Transverse colon (tissue), 4 donors: Measurements from ENCODE around the gene TTBK1. TPM values are rescaled to one million over a fixed set of nuclear protein-coding genes. Genes with fewer than 3 reads are reported as not detected.

Experiments used
- DNase-seq: peaks from one replicate; pipeline ENCODE4 v3.0.0-alpha.2; 2019
- H3K27ac ChIP-seq, 4 donors: fragments of 200-600 bp; sonication (generic); 2 replicates each; pipeline ENCODE4 v1.5.1; 2016 to 2018; ENCODE audit warnings: inconsistent platforms in 4 of 4
- H3K27me3 ChIP-seq: fragments of 200-600 bp; sonication (generic); 2 replicates; pipeline ENCODE4 v1.5.1; 2017; ENCODE audit warnings: inconsistent platforms
- H3K36me3 ChIP-seq, 4 donors: fragments of 200-600 bp; sonication (generic); 2 replicates each; pipeline ENCODE4 v1.5.1; 2017 to 2019; ENCODE audit warnings: inconsistent platforms in 4 of 4
- H3K4me1 ChIP-seq, 4 donors: fragments of 200-600 bp; sonication (generic); 2 replicates each; pipeline ENCODE4 v1.5.1; 2017 to 2020; ENCODE audit warnings: inconsistent platforms in 4 of 4
- H3K4me3 ChIP-seq, 4 donors: fragments of 200-600 bp; sonication (generic); 1 replicate in 1 of 4; 2 replicates in 3 of 4; pipeline versions ENCODE4 v1.5.1 to v1.6.1; 2017 to 2019; ENCODE audit warnings: inconsistent platforms in 4 of 4
- H3K9me3 ChIP-seq, 2 donors: fragments of 200-600 bp; sonication (generic); 2 replicates each; pipeline ENCODE4 v1.5.1; 2017 to 2019; ENCODE audit warnings: inconsistent platforms in 2 of 2
- EP300 ChIP-seq: sonication (generic); formaldehyde crosslinking; IDR thresholded peaks from one replicate; pipeline ENCODE4 v1.6.1; 2017; ENCODE audit warnings: antibody characterized with exemption, low read depth
- POLR2A ChIP-seq: fragments of 450-650 bp; IDR thresholded peaks from one replicate; pipeline ENCODE4 v1.6.1; 2016; ENCODE audit warnings: antibody characterized with exemption, mild to moderate bottlenecking, moderate library complexity
- POLR2AphosphoS5 ChIP-seq, 3 donors: sonication (generic); formaldehyde crosslinking; IDR thresholded peaks; one replicate each; pipeline ENCODE4 v1.6.1; 2016; ENCODE audit warnings: antibody characterized with exemption in 3 of 3
- WGBS, 2 donors: methylation state at CpG; one replicate each; pipeline ENCODE4 v1.1.5; 2018; ENCODE audit warnings: low coverage in 1 of 2; 5-methylcytosine and 5-hydroxymethylcytosine counted together
- in situ Hi-C, 4 donors: fragments of 200-750 bp; cut with MboI; loops; one replicate each; pipeline versions ENCODE4 v1.15.0 to v1.15.1; 2017; ENCODE audit warnings: low sequenced_read_pairs in 3 of 4, low pct_ligation_motif_present in 1 of 4, low pct_unique_long_range_greater_than_20kb in 1 of 4
- intact Hi-C: fragments of 100-400 bp; cut with DNase I; formaldehyde crosslinking; loops from one replicate; pipeline ENCODE4 v1.15.1; 2023; ENCODE audit warnings: low total_unique reads
- total RNA-seq, 4 donors: library from RNA; depleted of rRNA; stranded (reverse); fragments of >200 nt; gene quantifications; one replicate each; pipeline ENCODE4 v1.1.0, GENCODE V29; 2016
- TF ChIP-seq, protein P1 (sequence below), 5 experiments: fragments of 200-600 bp in 3 of 5; fragments of 450-650 bp in 2 of 5; sonication (generic) in 3 of 5; IDR thresholded peaks; 1 replicate in 2 of 5; 2 replicates in 3 of 5; pipeline ENCODE4 v1.5.1; 2016 to 2017; ENCODE audit warnings: antibody characterized with exemption in 5 of 5, inconsistent platforms in 3 of 5, mild to moderate bottlenecking in 2 of 5, moderate library complexity in 1 of 5

TTBK1 gene
- total RNA-seq, 4 donors from 2014 or later, result 0.20 to 1.1 (median 0.36) TPM

DNA sequence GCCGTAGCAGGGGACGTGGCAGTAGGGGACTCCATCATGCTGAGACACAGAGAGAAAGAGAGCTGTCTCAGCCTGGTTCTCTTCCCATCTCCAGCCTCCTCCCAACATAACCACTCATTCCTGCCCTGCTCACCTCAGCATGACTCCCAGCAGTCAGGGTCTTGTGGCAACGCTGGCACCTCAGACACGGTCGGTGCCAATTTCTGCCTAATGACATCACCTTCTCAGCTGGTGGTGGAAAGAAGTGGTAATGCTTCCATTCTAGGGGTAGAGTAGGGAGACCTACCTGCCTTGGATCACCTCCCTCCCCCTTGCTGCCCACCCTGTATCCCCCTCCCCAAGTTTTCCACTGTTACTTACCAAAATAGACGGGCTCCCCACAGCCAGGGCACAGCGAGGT lies 62.8 kb downstream of the TTBK1 start:
- intact Hi-C loops (no loop called here), in situ Hi-C loops (no loop called here)
- Histone ChIP-seq H3K27ac (no peak overlapping the region), H3K36me3 (no peaks in the 10 kb centered on the region), H3K4me1 (peaks cover 0 to 12% (median 0%) of the 10 kb centered on the region in 4 donors), H3K4me3 (no peak overlapping the region), H3K27me3 (peaks cover 12% of the 10 kb centered on the region), H3K9me3 (no peaks in the 10 kb centered on the region)
- no peak for DNase-seq
- no peak for TF ChIP-seq POLR2A
- TF ChIP-seq EP300, result no peak
- TF ChIP-seq POLR2AphosphoS5 (IDR thresholded peaks at IDR 0.05), result no peak
- TF ChIP-seq, protein P1, sequence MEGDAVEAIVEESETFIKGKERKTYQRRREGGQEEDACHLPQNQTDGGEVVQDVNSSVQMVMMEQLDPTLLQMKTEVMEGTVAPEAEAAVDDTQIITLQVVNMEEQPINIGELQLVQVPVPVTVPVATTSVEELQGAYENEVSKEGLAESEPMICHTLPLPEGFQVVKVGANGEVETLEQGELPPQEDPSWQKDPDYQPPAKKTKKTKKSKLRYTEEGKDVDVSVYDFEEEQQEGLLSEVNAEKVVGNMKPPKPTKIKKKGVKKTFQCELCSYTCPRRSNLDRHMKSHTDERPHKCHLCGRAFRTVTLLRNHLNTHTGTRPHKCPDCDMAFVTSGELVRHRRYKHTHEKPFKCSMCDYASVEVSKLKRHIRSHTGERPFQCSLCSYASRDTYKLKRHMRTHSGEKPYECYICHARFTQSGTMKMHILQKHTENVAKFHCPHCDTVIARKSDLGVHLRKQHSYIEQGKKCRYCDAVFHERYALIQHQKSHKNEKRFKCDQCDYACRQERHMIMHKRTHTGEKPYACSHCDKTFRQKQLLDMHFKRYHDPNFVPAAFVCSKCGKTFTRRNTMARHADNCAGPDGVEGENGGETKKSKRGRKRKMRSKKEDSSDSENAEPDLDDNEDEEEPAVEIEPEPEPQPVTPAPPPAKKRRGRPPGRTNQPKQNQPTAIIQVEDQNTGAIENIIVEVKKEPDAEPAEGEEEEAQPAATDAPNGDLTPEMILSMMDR (IDR thresholded peaks at IDR 0.05), result no peak
- WGBS, 2 donors, result 96 to 100% methylated on average over 3 to 7 of the region's 7 CpGs

DNA sequence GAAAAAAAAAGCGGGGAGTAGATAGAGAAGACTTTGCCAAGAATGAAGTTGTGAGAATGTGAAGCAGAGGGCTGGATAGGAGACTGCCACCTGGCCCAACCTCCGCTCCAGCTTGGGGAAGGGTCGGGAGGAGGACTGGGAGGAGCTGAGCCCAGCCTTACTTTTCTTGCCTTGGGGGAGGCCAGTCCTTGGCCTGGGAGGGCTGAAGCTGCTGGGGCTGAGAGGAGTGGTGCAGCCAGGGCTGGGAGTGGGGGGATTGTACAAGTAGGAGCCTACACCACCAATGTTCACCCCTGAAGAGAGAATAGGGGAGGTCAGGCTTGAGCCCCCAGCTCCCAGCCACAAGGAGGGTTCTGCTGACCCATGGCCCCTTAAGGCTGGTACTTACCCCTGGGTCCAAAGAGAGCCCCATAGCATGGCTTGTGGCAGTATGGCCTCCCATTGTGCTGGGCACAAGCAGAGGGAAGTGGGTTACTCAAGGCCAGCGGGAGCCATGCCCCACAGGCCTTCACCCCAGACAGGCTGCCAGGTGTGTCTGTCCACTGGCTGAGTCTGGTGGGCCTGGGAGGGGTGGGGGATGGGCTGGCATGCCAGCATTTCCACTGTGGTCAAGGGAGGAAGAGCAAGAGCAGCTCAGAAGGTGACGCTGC lies 64.3 kb downstream of the TTBK1 start:
- Histone ChIP-seq H3K27ac (no peak overlapping the region), H3K9me3 (no peaks in the 10 kb centered on the region), H3K4me3 (no peak overlapping the region), H3K27me3 (peaks cover 12% of the 10 kb centered on the region), H3K4me1 (peaks cover 0 to 12% (median 0%) of the 10 kb centered on the region in 4 donors), H3K36me3 (no peaks in the 10 kb centered on the region)
- no peak for DNase-seq
- 83% methylated on average over 4 of the region's 5 CpGs; no CpG with 5 or more reads in 1 of the 2 donors for WGBS, 2 donors
- TF ChIP-seq POLR2AphosphoS5 (IDR thresholded peaks at IDR 0.05) (no peak), POLR2A (no peak), EP300 (no peak)
- TF ChIP-seq, protein P1 (IDR thresholded peaks at IDR 0.05), result no peak
- intact Hi-C loops (no loop called here), in situ Hi-C loops (no loop called here)

DNA sequence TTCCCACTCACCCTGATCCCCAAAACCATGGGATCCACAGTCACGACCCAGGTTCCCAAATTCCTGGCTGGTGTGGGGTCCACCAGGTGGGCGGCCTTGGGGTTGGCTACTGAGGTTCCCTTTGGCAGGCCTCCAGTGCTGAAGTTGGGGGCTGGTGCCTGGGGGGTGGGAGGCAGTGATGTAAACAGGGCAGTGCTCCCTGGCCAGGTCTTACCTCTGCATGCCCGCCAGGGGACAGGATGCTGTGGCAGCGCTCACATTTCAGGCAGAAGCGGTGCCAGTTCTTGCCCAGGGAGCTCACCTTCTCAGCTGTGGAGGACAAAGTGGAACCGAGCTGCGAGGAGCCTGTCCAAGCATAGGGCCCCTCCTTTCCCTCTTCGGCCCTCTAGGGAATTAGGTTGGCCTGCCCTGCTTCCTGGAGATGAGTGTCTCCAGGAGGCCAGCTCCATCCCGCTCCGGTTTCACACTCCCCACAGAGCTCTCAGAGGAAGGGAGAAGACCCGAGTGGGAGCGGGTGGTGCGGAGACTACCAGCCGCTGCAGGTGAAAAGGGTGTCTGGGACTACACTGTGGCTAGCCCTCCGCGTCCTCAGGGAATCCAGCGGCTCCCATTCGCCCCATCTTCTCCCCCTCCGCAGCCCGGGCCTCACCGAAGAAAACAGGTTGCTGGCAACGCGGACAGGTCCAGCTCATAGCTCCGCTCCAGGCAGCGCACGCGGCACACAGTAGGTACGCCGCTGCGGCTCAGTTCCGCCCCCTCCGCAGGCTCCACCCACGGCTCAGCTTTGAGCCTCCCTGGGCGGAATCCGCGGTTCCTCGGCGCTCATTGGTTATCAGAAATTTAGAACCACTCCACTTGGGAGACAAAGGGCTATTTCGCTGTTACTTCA lies 65.1 kb downstream of the TTBK1 start, which contains the start of gene CRIP3:
Gene CRIP3, minus strand, starts transcription at position 726 of the 889 bp plus-strand sequence. Its CDS starts 34 bp downstream, at position 692.
- Histone ChIP-seq H3K27me3 (peaks cover 12% of the 10 kb centered on the region), H3K36me3 (no peaks in the 10 kb centered on the region), H3K4me1 (peaks cover 0 to 12% (median 0%) of the 10 kb centered on the region in 4 donors), H3K4me3 (peak within 1 kb of the TSS in 3 of 4 donors; percentile 2 to 43 (median 19)), H3K9me3 (no peaks in the 10 kb centered on the region), H3K27ac (no peak within 1 kb of the TSS)
- DNase-seq, result peak; percentile 30
- 20% methylated on average over 39 of the region's 39 CpGs; no CpG with 5 or more reads in 1 of the 2 donors for WGBS, 2 donors
- in situ Hi-C loops (no loop called here), intact Hi-C loops (no loop called here)
- TF ChIP-seq, protein P1 (IDR thresholded peaks at IDR 0.05), result peak in 3 of 5 experiments; percentile 8 to 13 (median 12)
- TF ChIP-seq POLR2AphosphoS5 (IDR thresholded peaks at IDR 0.05), result no peak

DNA sequence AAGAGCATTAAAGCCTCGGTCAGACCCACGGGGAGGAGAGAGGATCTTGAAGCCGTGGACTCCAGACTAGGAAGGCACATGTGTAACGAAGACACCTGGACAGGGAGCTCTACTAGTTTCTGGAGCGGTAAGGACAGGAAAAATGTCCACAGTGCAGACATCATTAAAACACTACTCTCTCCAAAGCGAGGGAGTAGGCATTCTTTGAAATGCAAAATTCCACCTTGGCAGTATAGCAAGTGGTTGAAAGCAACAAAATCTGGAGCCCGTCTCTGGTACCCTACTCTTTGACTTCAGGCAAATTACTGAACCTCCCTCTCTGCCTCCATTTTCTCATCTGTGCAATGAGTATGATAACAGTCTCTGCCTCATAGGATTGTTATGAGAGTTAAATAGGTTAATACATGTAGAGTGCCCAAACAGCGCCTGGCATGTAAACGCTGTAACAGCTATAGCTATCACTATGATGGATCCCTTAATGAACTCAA lies 65.8 kb downstream of the TTBK1 start:
- H3K4me1 ChIP-seq, result peaks cover 0 to 12% (median 0%) of the 10 kb centered on the region in 4 donors
- in situ Hi-C loops, result no loop called here
- H3K36me3 ChIP-seq, result no peaks in the 10 kb centered on the region
- no peaks in the 10 kb centered on the region for H3K9me3 ChIP-seq
- intact Hi-C loops, result no loop called here
- DNase-seq, result no peak
- H3K27ac ChIP-seq, result no peak overlapping the region
- peaks cover 12% of the 10 kb centered on the region for H3K27me3 ChIP-seq
- H3K4me3 ChIP-seq, result peak overlapping the region in 2 of 4 donors; percentile 2 to 43
- no peak for TF ChIP-seq POLR2AphosphoS5 (IDR thresholded peaks at IDR 0.05)
- no peak for TF ChIP-seq POLR2A
- TF ChIP-seq, protein P1 (IDR thresholded peaks at IDR 0.05), result no peak
- TF ChIP-seq EP300, result no peak
- WGBS, 2 donors, result 49 to 63% methylated on average over 2 to 9 of the region's 9 CpGs
